Tibial artery (tissue), 4 donors: ENCODE measurements around the gene BTBD16.

ENCODE experiments used
- DNase-seq, 2 donors: peaks; one replicate each; pipeline ENCODE4 v3.0.0-alpha.2; 2019
- H3K27ac ChIP-seq, 2 donors: fragments of 200-600 bp; sonication (generic) in 1 of 2; 1 replicate in 1 of 2; 2 replicates in 1 of 2; pipeline ENCODE4 v1.5.1; 2018 to 2019; ENCODE audit warnings: mild to moderate bottlenecking in 1 of 2
- H3K27me3 ChIP-seq, 2 donors: fragments of 200-600 bp; sonication (generic) in 1 of 2; one replicate each; pipeline versions ENCODE4 v1.5.1 to v1.6.0; 2016 to 2019
- H3K36me3 ChIP-seq, 3 donors: fragments of 200-600 bp; sonication (generic) in 2 of 3; one replicate each; pipeline ENCODE4 v1.5.1; 2016 to 2019; ENCODE audit warnings: mild to moderate bottlenecking in 2 of 3
- H3K4me1 ChIP-seq, 4 donors: fragments of 200-600 bp; sonication (generic) in 2 of 4; 1 replicate in 3 of 4; 2 replicates in 1 of 4; pipeline ENCODE4 v1.5.1; 2016 to 2019
- H3K4me3 ChIP-seq, 2 donors: fragments of 200-600 bp; sonication (generic) in 1 of 2; 1 replicate in 1 of 2; 2 replicates in 1 of 2; pipeline ENCODE4 v1.5.1; 2018 to 2019; ENCODE audit warnings: mild to moderate bottlenecking in 2 of 2
- H3K9me3 ChIP-seq, 3 donors: fragments of 200-600 bp; sonication (generic) in 1 of 3; one replicate each; pipeline ENCODE4 v1.5.1; 2016 to 2019
- CTCF ChIP-seq, 2 experiments: fragments of 200-600 bp in 1 of 2; fragments of 450-650 bp in 1 of 2; IDR thresholded peaks; one replicate each; pipeline ENCODE4 v1.5.1; 2017 to 2019; ENCODE audit warnings: antibody characterized with exemption in 2 of 2, mild to moderate bottlenecking in 1 of 2, moderate library complexity in 1 of 2
- intact Hi-C: fragments of 100-400 bp; cut with DNase I; formaldehyde crosslinking; loops from one replicate; pipeline ENCODE4 v1.15.0; 2023; ENCODE audit warnings: low total_unique reads

BTBD16 gene

GRCh38 chr10:122343936-122344335 is 72.8 kb downstream of the BTBD16 start:
- intact Hi-C loops = loop anchor here (2.0 to 5.0 kb wide), 3 partner anchors 45 to 223 kb away; no protein-coding TSS in a partner anchor
- DNase-seq = no peak
- Histone ChIP-seq H3K9me3 (no peaks in the 10 kb centered on the region), H3K27me3 (no peaks in the 10 kb centered on the region), H3K4me3 (no peak overlapping the region), H3K27ac (no peak overlapping the region), H3K4me1 (peaks cover 0 to 3% (median 0%) of the 10 kb centered on the region in 4 donors), H3K36me3 (no peaks in the 10 kb centered on the region)
- TF ChIP-seq CTCF (IDR thresholded peaks at IDR 0.05) = no peak

- H3K4me3 ChIP-seq = no peak overlapping the region
- no peaks in the 10 kb centered on the region for H3K36me3 ChIP-seq
- H3K4me1 ChIP-seq = peaks cover 0 to 3% (median 0%) of the 10 kb centered on the region in 4 donors
- intact Hi-C loops = loop anchor here (2.0 to 5.0 kb wide), 3 partner anchors 44 to 223 kb away; no protein-coding TSS in a partner anchor
- TF ChIP-seq CTCF (IDR thresholded peaks at IDR 0.05) = no peak
- no peaks in the 10 kb centered on the region for H3K9me3 ChIP-seq
- no peak for DNase-seq
- H3K27me3 ChIP-seq = no peaks in the 10 kb centered on the region
- no peak overlapping the region for H3K27ac ChIP-seq
Measured at GRCh38 chr10:122344741-122345258, 73.7 kb downstream of the BTBD16 start.

- peaks cover 0 to 3% (median 0%) of the 10 kb centered on the region in 4 donors for H3K4me1 ChIP-seq
- no peak for TF ChIP-seq CTCF (IDR thresholded peaks at IDR 0.05)
- DNase-seq = no peak
- no peaks in the 10 kb centered on the region for H3K9me3 ChIP-seq
- H3K36me3 ChIP-seq = no peaks in the 10 kb centered on the region
- intact Hi-C loops = no loop called here
- H3K27me3 ChIP-seq = no peaks in the 10 kb centered on the region
- no peak overlapping the region for H3K4me3 ChIP-seq
- H3K27ac ChIP-seq = no peak overlapping the region
Measured at GRCh38 chr10:122346326-122346950, 75.3 kb downstream of the BTBD16 start.

- intact Hi-C loops = no loop called here
- TF ChIP-seq CTCF (IDR thresholded peaks at IDR 0.05) = no peak
- DNase-seq = no peak
- Histone ChIP-seq H3K27me3 (no peaks in the 10 kb centered on the region), H3K4me1 (peaks cover 0 to 3% (median 0%) of the 10 kb centered on the region in 4 donors), H3K27ac (no peak overlapping the region), H3K4me3 (no peak overlapping the region), H3K9me3 (no peaks in the 10 kb centered on the region), H3K36me3 (no peaks in the 10 kb centered on the region)
Measured at GRCh38 chr10:122347170-122347841, 76.2 kb downstream of the BTBD16 start.

- H3K4me1 ChIP-seq = no peaks in the 10 kb centered on the region
Measured at GRCh38 chr10:122348512-122348911, 77.4 kb downstream of the BTBD16 start.

More at GRCh38 chr10:122348512-122348911, 77.4 kb downstream of the BTBD16 start:
- Histone ChIP-seq H3K27ac (no peak overlapping the region), H3K36me3 (no peaks in the 10 kb centered on the region), H3K4me3 (no peak overlapping the region), H3K9me3 (no peaks in the 10 kb centered on the region), H3K27me3 (no peaks in the 10 kb centered on the region)
- intact Hi-C loops = no loop called here
- TF ChIP-seq CTCF (IDR thresholded peaks at IDR 0.05) = no peak
- no peak for DNase-seq
